Testis (tissue), 3 donors: Measurements from ENCODE around the gene SRGAP1. TPM values are rescaled to one million over a fixed set of nuclear protein-coding genes. Genes with fewer than 3 reads are reported as not detected.
"Not testable (repeated sequence)": the region's sequence is repeated elsewhere in the genome, so short reads cannot be mapped to it uniquely, and the experiment has no call there.

Source experiments
- DNase-seq: peaks from one replicate; pipeline ENCODE4 v3.0.0-alpha.2; 2019
- H3K27ac ChIP-seq, 2 donors: fragments of 200-600 bp; sonication (generic); one replicate each; pipeline ENCODE4 v1.5.1; 2019
- H3K27me3 ChIP-seq: fragments of 200-600 bp; sonication (generic); one replicate; pipeline ENCODE4 v1.5.1; 2019
- H3K36me3 ChIP-seq: fragments of 200-600 bp; sonication (generic); one replicate; pipeline ENCODE4 v1.5.1; 2017; ENCODE audit warnings: low read depth; ENCODE audit errors: missing control alignments
- H3K4me1 ChIP-seq: fragments of 200-600 bp; sonication (generic); one replicate; pipeline ENCODE4 v1.5.1; 2019
- H3K4me3 ChIP-seq, 2 donors: fragments of 200-600 bp; sonication (generic); one replicate each; pipeline ENCODE4 v1.5.1; 2017 to 2019
- H3K9me3 ChIP-seq: fragments of 200-600 bp; sonication (generic); one replicate; pipeline ENCODE4 v1.5.1; 2017
- CTCF ChIP-seq, 3 experiments: fragments of 450-650 bp in 2 of 3; fragments of 200-600 bp in 1 of 3; sonication (generic) in 1 of 3; IDR thresholded peaks; one replicate each; pipeline ENCODE4 v1.5.1; 2016 to 2019; ENCODE audit warnings: antibody characterized with exemption in 3 of 3, mild to moderate bottlenecking in 2 of 3, moderate library complexity in 1 of 3
- POLR2A ChIP-seq: fragments of 450-650 bp; IDR thresholded peaks from one replicate; pipeline ENCODE4 v1.6.1; 2017; ENCODE audit warnings: antibody characterized with exemption, mild to moderate bottlenecking, moderate library complexity
- WGBS, 2 donors: methylation state at CpG; one replicate each; pipeline ENCODE4 v1.1.5; 2018; 5-methylcytosine and 5-hydroxymethylcytosine counted together
- intact Hi-C: fragments of 100-400 bp; cut with DNase I; formaldehyde crosslinking; loops from one replicate; pipeline ENCODE4 v1.15.1; 2023; ENCODE audit warnings: low total_unique reads
- polyA plus RNA-seq: library from polyadenylated mRNA; stranded (reverse); fragments of 350-450 nt; fragmentation: Illumina TruSeq; extraction: RNeasy Lipid Tissue Mini Kit (QIAGEN cat#74804); gene quantifications from one replicate; pipeline ENCODE4 v1.2.3, GENCODE V29; 2014; ENCODE audit warnings: low read depth, low replicate concordance; ENCODE audit not compliant: insufficient read depth
- total RNA-seq, 2 donors: library from RNA; depleted of rRNA; stranded (reverse); fragments of >200 nt; gene quantifications; one replicate each; pipeline ENCODE4 v1.2.3, GENCODE V29; 2016

SRGAP1 gene
- total and polyA plus RNA-seq, 3 donors from 2014 or later: 9.4 to 47.2 (median 26.9) TPM

- DNase-seq: no peak
- intact Hi-C loops: no loop called here
- Histone ChIP-seq H3K27ac (no peak overlapping the region), H3K4me1 (peaks cover 4% of the 10 kb centered on the region), H3K4me3 (no peak overlapping the region), H3K36me3 (no peaks in the 10 kb centered on the region), H3K9me3 (no peaks in the 10 kb centered on the region), H3K27me3 (no peaks in the 10 kb centered on the region)
- TF ChIP-seq CTCF (IDR thresholded peaks at IDR 0.05) (no peak), POLR2A (no peak)
- 69 to 79% methylated on average over 13 of the region's 13 CpGs for WGBS, 2 donors
Observed at GRCh38 chr12:64029013-64029857, 184.7 kb downstream of the SRGAP1 start.

GRCh38 chr12:64030155-64030554, 185.7 kb downstream of the SRGAP1 start:
- TF ChIP-seq CTCF (IDR thresholded peaks at IDR 0.05): no peak
- no peak for TF ChIP-seq POLR2A
- Histone ChIP-seq H3K27ac (no peak overlapping the region), H3K9me3 (no peaks in the 10 kb centered on the region), H3K4me3 (no peak overlapping the region), H3K4me1 (no peaks in the 10 kb centered on the region), H3K27me3 (no peaks in the 10 kb centered on the region), H3K36me3 (no peaks in the 10 kb centered on the region)
- intact Hi-C loops: no loop called here
- no peak for DNase-seq

- H3K27me3 ChIP-seq, DNase-seq, H3K27ac ChIP-seq, H3K4me1 ChIP-seq, H3K36me3 ChIP-seq, H3K9me3 ChIP-seq, H3K4me3 ChIP-seq, intact Hi-C loops: not testable (repeated sequence)
- WGBS, 2 donors: 92 to 96% methylated on average over 2 of the region's 2 CpGs
Observed at GRCh38 chr12:64034056-64034455, 189.6 kb downstream of the SRGAP1 start.

- TF ChIP-seq POLR2A (no peak), CTCF (IDR thresholded peaks at IDR 0.05) (no peak)
Observed at GRCh38 chr12:64034901-64035576, 190.5 kb downstream of the SRGAP1 start.

GRCh38 chr12:64036414-64036813, 191.9 kb downstream of the SRGAP1 start:
- TF ChIP-seq POLR2A: no peak
- TF ChIP-seq CTCF (IDR thresholded peaks at IDR 0.05): no peak
- Histone ChIP-seq H3K9me3 (no peaks in the 10 kb centered on the region), H3K27ac (no peak overlapping the region), H3K4me3 (no peak overlapping the region), H3K27me3 (no peaks in the 10 kb centered on the region), H3K36me3 (no peaks in the 10 kb centered on the region), H3K4me1 (no peaks in the 10 kb centered on the region)
- DNase-seq: no peak
- WGBS, 2 donors: 87 to 93% methylated on average over 1 of the region's 1 CpG
- intact Hi-C loops: no loop called here

More at GRCh38 chr12:64034901-64035576, 190.5 kb downstream of the SRGAP1 start:
- Histone ChIP-seq H3K4me1 (no peaks in the 10 kb centered on the region), H3K4me3 (no peak overlapping the region), H3K27me3 (no peaks in the 10 kb centered on the region), H3K27ac (no peak overlapping the region), H3K9me3 (no peaks in the 10 kb centered on the region), H3K36me3 (no peaks in the 10 kb centered on the region)
- no peak for DNase-seq
- intact Hi-C loops: no loop called here
